Retinal pigment epithelial cell (primary cell): Measurements from ENCODE around the gene NLK.
"Not testable (repeated sequence)": the region's sequence is repeated elsewhere in the genome, so short reads cannot be mapped to it uniquely, and the experiment has no call there.

Source experiments
- DNase-seq: peaks from one replicate; pipeline ENCODE4 v3.0.0-alpha.2; 2010; ENCODE audit warnings: low read depth
- H3K4me3 ChIP-seq: 2 replicates; pipeline ENCODE4 v1.5.1; 2011; ENCODE audit warnings: mild to moderate bottlenecking, low read length, control low read depth, moderate library complexity
- TF ChIP-seq, protein P1 (sequence below): conservative IDR thresholded peaks from 2 replicates; pipeline ENCODE4 v1.5.1; 2011; ENCODE audit warnings: low read depth, low read length, control low read depth, inconsistent platforms

The NLK gene

DNA sequence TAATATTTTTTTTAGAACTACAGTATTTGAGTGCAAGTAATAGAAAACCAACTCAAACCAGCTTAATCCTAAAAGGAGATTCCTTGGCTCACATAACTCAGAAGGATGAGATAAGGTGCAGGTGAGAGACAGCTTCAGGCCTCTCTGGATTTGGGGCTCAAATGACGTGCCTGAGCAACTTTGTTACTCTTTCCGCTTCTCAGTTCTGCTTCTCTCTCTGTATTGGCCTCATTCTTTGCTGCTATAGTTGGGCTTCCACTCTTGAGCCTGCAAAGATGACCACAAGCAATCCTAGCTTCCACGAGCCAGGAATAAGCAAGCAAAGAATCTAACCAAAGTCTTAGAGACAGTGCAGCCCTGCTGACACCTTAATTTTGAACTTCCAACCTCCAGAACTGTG, 45.0 kb upstream of the NLK start:
- TF ChIP-seq, protein P1, sequence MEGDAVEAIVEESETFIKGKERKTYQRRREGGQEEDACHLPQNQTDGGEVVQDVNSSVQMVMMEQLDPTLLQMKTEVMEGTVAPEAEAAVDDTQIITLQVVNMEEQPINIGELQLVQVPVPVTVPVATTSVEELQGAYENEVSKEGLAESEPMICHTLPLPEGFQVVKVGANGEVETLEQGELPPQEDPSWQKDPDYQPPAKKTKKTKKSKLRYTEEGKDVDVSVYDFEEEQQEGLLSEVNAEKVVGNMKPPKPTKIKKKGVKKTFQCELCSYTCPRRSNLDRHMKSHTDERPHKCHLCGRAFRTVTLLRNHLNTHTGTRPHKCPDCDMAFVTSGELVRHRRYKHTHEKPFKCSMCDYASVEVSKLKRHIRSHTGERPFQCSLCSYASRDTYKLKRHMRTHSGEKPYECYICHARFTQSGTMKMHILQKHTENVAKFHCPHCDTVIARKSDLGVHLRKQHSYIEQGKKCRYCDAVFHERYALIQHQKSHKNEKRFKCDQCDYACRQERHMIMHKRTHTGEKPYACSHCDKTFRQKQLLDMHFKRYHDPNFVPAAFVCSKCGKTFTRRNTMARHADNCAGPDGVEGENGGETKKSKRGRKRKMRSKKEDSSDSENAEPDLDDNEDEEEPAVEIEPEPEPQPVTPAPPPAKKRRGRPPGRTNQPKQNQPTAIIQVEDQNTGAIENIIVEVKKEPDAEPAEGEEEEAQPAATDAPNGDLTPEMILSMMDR, result no peak

DNA sequence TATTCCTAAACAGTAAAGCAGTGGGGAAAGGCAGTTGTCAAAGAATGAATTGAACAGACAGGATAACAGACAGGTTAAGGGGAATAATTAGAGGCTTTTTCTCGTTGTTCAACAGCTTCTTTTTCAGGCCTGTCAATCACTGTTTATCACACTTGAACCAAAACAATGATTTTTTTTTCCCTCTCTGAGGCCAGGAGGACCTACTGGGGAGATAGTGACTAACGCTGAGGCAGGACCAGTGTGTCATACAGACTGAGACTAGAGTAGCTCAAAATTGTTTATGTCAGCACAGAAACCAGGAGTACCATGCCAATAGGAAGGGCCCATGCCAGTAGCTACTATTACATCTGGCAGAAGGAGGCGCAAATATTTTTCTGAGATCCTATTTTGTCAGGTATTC, 41.3 kb upstream of the NLK start:
- TF ChIP-seq, protein P1, result no peak
- DNase-seq, result no peak
- H3K4me3 ChIP-seq, result no peak overlapping the region

More for the DNA sequence above, 45.0 kb upstream of the NLK start:
- no peak overlapping the region for H3K4me3 ChIP-seq
- DNase-seq, result no peak

DNA sequence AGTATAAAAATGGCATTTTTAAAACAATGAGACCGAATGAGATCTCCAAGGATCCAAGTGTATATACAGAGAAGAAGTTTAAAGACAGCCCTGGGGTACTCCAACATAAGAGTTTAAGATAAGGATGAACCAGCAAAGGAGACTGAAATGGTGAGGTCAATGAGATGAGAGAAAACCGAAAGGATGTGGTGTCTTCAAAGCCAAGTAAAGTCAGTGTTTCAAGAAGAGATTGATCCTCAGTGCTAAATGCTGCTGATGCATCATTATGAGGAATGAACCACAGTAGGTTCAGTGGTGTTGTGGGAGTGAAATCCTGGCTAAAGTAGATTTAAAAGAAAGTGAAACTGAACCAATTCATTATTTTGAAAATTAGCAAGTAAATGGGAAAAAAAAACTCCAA, 38.1 kb upstream of the NLK start:
- H3K4me3 ChIP-seq, result no peak overlapping the region
- TF ChIP-seq, protein P1, result no peak
- DNase-seq, result no peak

DNA sequence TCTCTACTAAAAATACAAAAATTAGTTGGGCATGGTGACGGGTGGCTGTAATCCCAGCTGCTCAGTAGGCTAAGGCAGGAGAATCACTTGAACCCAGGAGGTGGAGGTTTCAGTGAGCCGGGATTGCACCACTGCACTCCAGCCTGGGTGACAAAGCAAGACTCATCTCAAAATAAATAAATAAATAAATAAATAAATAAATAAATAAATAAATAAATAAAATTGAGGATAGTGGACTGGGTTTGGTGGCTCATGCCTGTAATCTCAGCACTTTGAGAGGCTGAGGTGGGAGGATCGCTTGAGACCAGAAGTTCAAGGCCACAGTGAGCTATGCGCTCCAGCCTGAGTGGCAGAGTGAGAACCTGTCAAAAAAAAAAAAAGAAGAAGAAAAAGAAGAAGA, 34.6 kb upstream of the NLK start:
- DNase-seq, H3K4me3 ChIP-seq: not testable (repeated sequence)

DNA sequence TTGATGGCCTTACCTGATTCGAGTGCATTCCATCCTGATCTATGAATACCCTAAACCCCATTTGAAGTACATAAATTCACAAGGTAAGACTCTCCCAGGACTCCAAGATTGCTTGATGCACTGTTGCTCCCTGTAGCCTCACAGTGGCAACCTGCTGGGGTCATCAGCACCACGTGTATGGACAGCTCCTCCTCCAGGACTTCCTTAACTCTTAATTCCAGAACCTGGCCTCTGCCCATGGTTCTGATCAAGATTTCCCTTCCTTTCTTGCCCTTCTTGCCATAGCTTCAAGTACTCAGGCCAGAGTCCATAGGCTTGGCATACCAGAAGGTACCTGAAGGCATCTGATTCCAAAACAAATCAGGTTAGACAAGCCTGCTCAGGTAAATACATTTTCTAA, 34.0 kb upstream of the NLK start:
- H3K4me3 ChIP-seq, result no peak overlapping the region
- peak; percentile 36 for DNase-seq
- TF ChIP-seq, protein P1, result no peak

DNA sequence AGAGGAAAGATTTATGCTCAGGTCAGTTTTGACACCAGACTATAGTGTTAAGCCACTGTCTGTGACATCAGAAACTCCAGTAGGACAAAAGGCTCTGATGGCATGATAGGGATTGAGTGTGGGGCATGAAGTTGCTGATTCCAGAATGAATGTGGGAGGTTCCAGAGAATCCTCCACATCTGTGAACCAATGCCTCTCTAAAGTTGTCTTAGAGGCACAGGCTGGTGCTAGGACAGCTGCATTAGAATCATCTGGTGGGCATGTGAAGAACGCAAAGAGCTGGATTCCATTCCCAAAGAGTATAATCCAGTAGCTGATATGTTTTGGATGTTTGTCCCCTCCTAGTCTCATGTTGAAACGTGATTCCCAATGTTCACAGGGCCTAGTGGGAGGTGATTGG, 32.1 kb upstream of the NLK start:
- no peak overlapping the region for H3K4me3 ChIP-seq
- no peak for DNase-seq
- TF ChIP-seq, protein P1, result no peak

DNA sequence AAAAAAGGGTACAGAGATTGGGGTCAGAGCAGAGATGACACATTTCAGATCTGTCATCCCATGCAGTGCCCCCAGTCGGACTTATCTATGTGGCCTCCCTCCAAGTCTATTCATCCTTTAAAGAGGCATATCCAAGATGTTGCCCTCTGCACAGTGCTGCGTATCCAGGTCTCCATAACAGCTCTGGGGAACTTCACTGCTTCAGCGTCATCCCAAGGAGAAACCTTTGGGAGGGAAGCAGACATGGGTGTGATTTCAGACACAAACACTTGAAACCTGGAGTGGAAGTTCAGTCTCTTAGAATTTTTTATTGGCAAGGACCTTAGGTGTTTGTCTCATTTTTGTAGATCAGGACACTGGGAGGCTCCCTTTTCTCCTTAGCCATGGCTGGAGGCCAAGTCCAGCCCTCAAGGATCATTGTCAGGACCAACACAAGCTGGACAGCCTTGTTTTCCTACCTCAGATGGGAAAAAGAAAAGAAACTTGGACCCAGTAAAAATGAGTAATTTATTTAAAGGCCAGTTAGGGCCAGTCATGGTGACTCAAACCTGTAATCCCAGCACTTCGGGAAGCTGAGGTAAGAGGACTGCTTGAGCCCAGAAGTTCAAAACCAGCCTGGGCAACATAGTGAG, 23.9 kb upstream of the NLK start:
- no peak for DNase-seq
- TF ChIP-seq, protein P1, result no peak
- H3K4me3 ChIP-seq, result no peak overlapping the region
